ENCODE data around the gene FKBP15. TPM values are rescaled to one million over a fixed set of nuclear protein-coding genes. Genes with fewer than 3 reads are reported as not detected.

FKBP15 gene
- total RNA-seq, 4 donors from 2014 or later, result 13.3 to 17.5 (median 14.5) TPM

DNA sequence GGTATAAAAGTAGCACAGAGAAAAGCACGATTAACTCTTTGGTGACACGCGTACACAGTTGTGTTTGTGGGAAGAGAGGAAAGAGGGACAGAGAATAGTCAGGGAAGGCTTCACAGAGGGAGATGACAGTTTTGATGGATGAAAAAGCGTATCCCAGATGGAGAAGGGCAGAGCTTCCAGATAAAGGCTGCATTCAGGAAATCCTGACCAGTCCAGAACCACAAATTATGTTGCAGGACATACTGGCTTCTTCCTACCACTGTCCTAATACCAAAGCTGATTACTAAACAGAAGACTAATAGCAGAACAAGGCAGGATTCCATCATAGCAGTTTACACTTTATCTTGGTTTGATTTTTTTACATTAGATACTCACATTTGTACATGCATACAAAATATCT lies 35.8 kb downstream of the FKBP15 start:
- no peaks in the 10 kb centered on the region for H3K4me1 ChIP-seq
- no peaks in the 10 kb centered on the region for H3K9me3 ChIP-seq
- ATAC-seq (no peak), DNase-seq (no peak)
- in situ Hi-C loops (cut with MboI; ENCODE audit: low sequenced_read_pairs in 4 of 4), result no loop called here
- intact Hi-C loops (cut with DNase I; ENCODE audit: low total_unique reads), result no loop called here
- H3K27me3 ChIP-seq, result no peaks in the 10 kb centered on the region
- H3K27ac ChIP-seq, result no peak overlapping the region
- H3K4me3 ChIP-seq, result no peak overlapping the region
- no peak for TF ChIP-seq POLR2A (IDR thresholded peaks at IDR 0.05)
- TF ChIP-seq, protein P1, sequence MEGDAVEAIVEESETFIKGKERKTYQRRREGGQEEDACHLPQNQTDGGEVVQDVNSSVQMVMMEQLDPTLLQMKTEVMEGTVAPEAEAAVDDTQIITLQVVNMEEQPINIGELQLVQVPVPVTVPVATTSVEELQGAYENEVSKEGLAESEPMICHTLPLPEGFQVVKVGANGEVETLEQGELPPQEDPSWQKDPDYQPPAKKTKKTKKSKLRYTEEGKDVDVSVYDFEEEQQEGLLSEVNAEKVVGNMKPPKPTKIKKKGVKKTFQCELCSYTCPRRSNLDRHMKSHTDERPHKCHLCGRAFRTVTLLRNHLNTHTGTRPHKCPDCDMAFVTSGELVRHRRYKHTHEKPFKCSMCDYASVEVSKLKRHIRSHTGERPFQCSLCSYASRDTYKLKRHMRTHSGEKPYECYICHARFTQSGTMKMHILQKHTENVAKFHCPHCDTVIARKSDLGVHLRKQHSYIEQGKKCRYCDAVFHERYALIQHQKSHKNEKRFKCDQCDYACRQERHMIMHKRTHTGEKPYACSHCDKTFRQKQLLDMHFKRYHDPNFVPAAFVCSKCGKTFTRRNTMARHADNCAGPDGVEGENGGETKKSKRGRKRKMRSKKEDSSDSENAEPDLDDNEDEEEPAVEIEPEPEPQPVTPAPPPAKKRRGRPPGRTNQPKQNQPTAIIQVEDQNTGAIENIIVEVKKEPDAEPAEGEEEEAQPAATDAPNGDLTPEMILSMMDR (IDR thresholded peaks at IDR 0.05 in 4 of 5, conservative IDR thresholded peaks at IDR 0.05 in 1 of 5), result no peak
- H3K36me3 ChIP-seq, result peaks cover 2 to 89% of the 10 kb centered on the region in 2 donors

DNA sequence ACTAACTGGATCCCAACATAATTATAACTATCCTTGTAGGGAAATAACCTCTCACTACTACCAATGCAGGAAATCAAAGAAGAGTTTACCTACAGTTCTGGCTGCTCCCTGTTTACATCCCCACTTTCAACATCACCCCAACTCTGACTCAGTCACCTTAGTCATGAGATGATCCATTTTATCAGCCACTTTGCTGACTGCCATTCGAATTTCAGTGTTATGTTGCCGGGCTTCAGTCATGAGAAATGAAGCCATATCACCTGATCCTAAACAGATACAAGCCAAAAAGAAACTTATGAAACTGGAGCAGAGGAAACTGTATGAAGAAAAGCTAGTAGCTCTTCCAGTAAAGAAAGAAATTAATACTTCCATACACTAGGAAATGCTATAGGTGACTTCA lies 36.5 kb downstream of the FKBP15 start:
- peaks cover 2 to 87% of the 10 kb centered on the region in 2 donors for H3K36me3 ChIP-seq
- DNase-seq, result no peak
- no peaks in the 10 kb centered on the region for H3K27me3 ChIP-seq
- TF ChIP-seq, protein P1 (IDR thresholded peaks at IDR 0.05 in 4 of 5, conservative IDR thresholded peaks at IDR 0.05 in 1 of 5), result no peak
- no peak for TF ChIP-seq POLR2A (IDR thresholded peaks at IDR 0.05)
- no peak overlapping the region for H3K4me3 ChIP-seq
- no peaks in the 10 kb centered on the region for H3K4me1 ChIP-seq
- intact Hi-C loops (cut with DNase I; ENCODE audit: low total_unique reads) (loop anchor here (5.0 kb wide), 1 partner anchor 748 kb away; no protein-coding TSS in a partner anchor), in situ Hi-C loops (cut with MboI; ENCODE audit: low sequenced_read_pairs in 4 of 4) (no loop called here)
- no peak for ATAC-seq
- no peak overlapping the region for H3K27ac ChIP-seq
- H3K9me3 ChIP-seq, result no peaks in the 10 kb centered on the region

DNA sequence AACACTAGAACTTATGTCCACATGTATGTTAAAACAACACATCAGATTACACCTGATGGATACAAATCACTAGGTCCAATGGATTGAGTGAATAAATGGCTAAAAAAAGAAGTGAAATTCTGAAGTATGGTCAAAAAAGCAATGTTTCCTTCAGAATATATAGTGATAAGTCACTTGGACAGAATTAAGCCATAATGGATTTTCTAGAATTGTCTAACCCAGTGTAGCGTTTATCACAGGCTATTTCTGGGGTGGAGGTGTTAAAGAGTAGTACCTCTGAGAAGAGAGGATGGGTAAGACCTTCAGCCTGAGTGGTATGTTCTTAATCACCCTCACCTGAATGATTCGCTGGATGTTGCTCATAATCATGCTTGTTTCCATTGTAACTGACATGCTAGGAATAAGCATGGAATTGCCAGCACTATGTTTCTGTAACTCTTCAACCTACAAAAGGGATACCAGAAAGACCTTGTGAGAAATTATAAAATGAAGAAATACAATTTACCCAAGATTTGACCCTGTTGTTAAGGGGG lies 37.1 kb downstream of the FKBP15 start:
- TF ChIP-seq, protein P1 (IDR thresholded peaks at IDR 0.05 in 4 of 5, conservative IDR thresholded peaks at IDR 0.05 in 1 of 5), result no peak
- TF ChIP-seq POLR2A (IDR thresholded peaks at IDR 0.05), result no peak
- intact Hi-C loops (cut with DNase I; ENCODE audit: low total_unique reads), result loop anchor here (5.0 kb wide), 1 partner anchor 748 kb away; no protein-coding TSS in a partner anchor

GRCh38 chr9:113181165-113181564 lies 39.9 kb downstream of the FKBP15 start:
- DNase-seq, result no peak
- peaks cover 0 to 95% of the 10 kb centered on the region in 2 donors for H3K36me3 ChIP-seq
- H3K27me3 ChIP-seq, result no peaks in the 10 kb centered on the region
- TF ChIP-seq, protein P1 (IDR thresholded peaks at IDR 0.05 in 4 of 5, conservative IDR thresholded peaks at IDR 0.05 in 1 of 5), result no peak
- TF ChIP-seq POLR2A (IDR thresholded peaks at IDR 0.05), result no peak
- in situ Hi-C loops (cut with MboI; ENCODE audit: low sequenced_read_pairs in 4 of 4), result no loop called here
- H3K4me1 ChIP-seq, result no peaks in the 10 kb centered on the region
- no peak overlapping the region for H3K27ac ChIP-seq
- H3K4me3 ChIP-seq, result no peak overlapping the region
- H3K9me3 ChIP-seq, result no peaks in the 10 kb centered on the region
- no peak for ATAC-seq
- intact Hi-C loops (cut with DNase I; ENCODE audit: low total_unique reads), result loop anchor here (5.0 kb wide), 1 partner anchor 751 kb away; no protein-coding TSS in a partner anchor

More for the DNA sequence above, 37.1 kb downstream of the FKBP15 start:
- DNase-seq, result no peak
- Histone ChIP-seq H3K36me3 (peaks cover 2 to 92% of the 10 kb centered on the region in 2 donors), H3K27ac (no peak overlapping the region), H3K4me3 (no peak overlapping the region), H3K4me1 (no peaks in the 10 kb centered on the region), H3K9me3 (no peaks in the 10 kb centered on the region), H3K27me3 (no peaks in the 10 kb centered on the region)
- in situ Hi-C loops (cut with MboI; ENCODE audit: low sequenced_read_pairs in 4 of 4), result no loop called here
- ATAC-seq, result no peak
